ENCODE measurements around the gene PARVA.

Gene PARVA

GRCh38 chr11:12538889-12539421 lies 161.6 kb downstream of the PARVA start:
- in situ Hi-C loops (cut with MboI; ENCODE audit: low sequenced_read_pairs) = no loop called here
- H3K4me3 ChIP-seq = no peak overlapping the region
- no peaks in the 10 kb centered on the region for H3K9me3 ChIP-seq
- no peaks in the 10 kb centered on the region for H3K36me3 ChIP-seq (replicated peaks)
- DNase-seq (ENCODE audit: low spot score in 2 of 2) = no peak
- H3K4me1 ChIP-seq = no peaks in the 10 kb centered on the region
- H3K27me3 ChIP-seq (ENCODE audit: low read depth) = peaks cover 2% of the 10 kb centered on the region

GRCh38 chr11:12539572-12539971 lies 162.2 kb downstream of the PARVA start:
- H3K9me3 ChIP-seq = no peaks in the 10 kb centered on the region
- no peaks in the 10 kb centered on the region for H3K4me1 ChIP-seq
- no peak for DNase-seq (ENCODE audit: low spot score in 2 of 2)
- in situ Hi-C loops (cut with MboI; ENCODE audit: low sequenced_read_pairs) = no loop called here
- H3K4me3 ChIP-seq = no peak overlapping the region
- H3K27me3 ChIP-seq (ENCODE audit: low read depth) = peaks cover 2% of the 10 kb centered on the region
- no peaks in the 10 kb centered on the region for H3K36me3 ChIP-seq (replicated peaks)

- H3K4me3 ChIP-seq = no peak overlapping the region
- peaks cover 2% of the 10 kb centered on the region for H3K27me3 ChIP-seq (ENCODE audit: low read depth)
- in situ Hi-C loops (cut with MboI; ENCODE audit: low sequenced_read_pairs) = no loop called here
Observed at GRCh38 chr11:12540075-12540680, 162.8 kb downstream of the PARVA start.

GRCh38 chr11:12540913-12541582 lies 163.7 kb downstream of the PARVA start:
- in situ Hi-C loops (cut with MboI; ENCODE audit: low sequenced_read_pairs) = no loop called here
- H3K9me3 ChIP-seq = no peaks in the 10 kb centered on the region
- H3K27me3 ChIP-seq (ENCODE audit: low read depth) = no peaks in the 10 kb centered on the region; the same call in 1 of the 2 replicates
- H3K36me3 ChIP-seq (replicated peaks) = no peaks in the 10 kb centered on the region
- H3K4me3 ChIP-seq = no peak overlapping the region
- H3K4me1 ChIP-seq = no peaks in the 10 kb centered on the region
- DNase-seq (ENCODE audit: low spot score in 2 of 2) = no peak

More at GRCh38 chr11:12540075-12540680, 162.8 kb downstream of the PARVA start:
- no peak for DNase-seq (ENCODE audit: low spot score in 2 of 2)
- Histone ChIP-seq H3K9me3 (no peaks in the 10 kb centered on the region), H3K4me1 (no peaks in the 10 kb centered on the region), H3K36me3 (replicated peaks) (no peaks in the 10 kb centered on the region)

GRCh38 chr11:12541583-12542151 lies 164.3 kb downstream of the PARVA start:
- H3K9me3 ChIP-seq = no peaks in the 10 kb centered on the region
- H3K4me1 ChIP-seq = no peaks in the 10 kb centered on the region
- in situ Hi-C loops (cut with MboI; ENCODE audit: low sequenced_read_pairs) = no loop called here
- H3K4me3 ChIP-seq = no peak overlapping the region
- no peaks in the 10 kb centered on the region; the same call in 1 of the 2 replicates for H3K27me3 ChIP-seq (ENCODE audit: low read depth)
- no peak for DNase-seq (ENCODE audit: low spot score in 2 of 2)
- no peaks in the 10 kb centered on the region for H3K36me3 ChIP-seq (replicated peaks)

GRCh38 chr11:12542186-12542935 lies 165.0 kb downstream of the PARVA start:
- H3K4me1 ChIP-seq = no peaks in the 10 kb centered on the region
- no peak for DNase-seq (ENCODE audit: low spot score in 2 of 2)
- in situ Hi-C loops (cut with MboI; ENCODE audit: low sequenced_read_pairs) = no loop called here

GRCh38 chr11:12543596-12544415 lies 166.4 kb downstream of the PARVA start:
- Histone ChIP-seq H3K9me3 (no peaks in the 10 kb centered on the region), H3K4me3 (no peak overlapping the region), H3K4me1 (no peaks in the 10 kb centered on the region), H3K36me3 (replicated peaks) (no peaks in the 10 kb centered on the region), H3K27me3 (ENCODE audit: low read depth) (no peaks in the 10 kb centered on the region; the same call in 1 of the 2 replicates)
- in situ Hi-C loops (cut with MboI; ENCODE audit: low sequenced_read_pairs) = no loop called here
- DNase-seq (ENCODE audit: low spot score in 2 of 2) = no peak

More at GRCh38 chr11:12542186-12542935, 165.0 kb downstream of the PARVA start:
- Histone ChIP-seq H3K9me3 (no peaks in the 10 kb centered on the region), H3K4me3 (no peak overlapping the region), H3K27me3 (ENCODE audit: low read depth) (no peaks in the 10 kb centered on the region; the same call in 1 of the 2 replicates), H3K36me3 (replicated peaks) (no peaks in the 10 kb centered on the region)

- no peaks in the 10 kb centered on the region for H3K9me3 ChIP-seq
- DNase-seq (ENCODE audit: low spot score in 2 of 2) = no peak
- H3K4me1 ChIP-seq = no peaks in the 10 kb centered on the region
- H3K4me3 ChIP-seq = no peak overlapping the region
- no peaks in the 10 kb centered on the region for H3K36me3 ChIP-seq (replicated peaks)
- in situ Hi-C loops (cut with MboI; ENCODE audit: low sequenced_read_pairs) = no loop called here
- no peaks in the 10 kb centered on the region; the same call in 1 of the 2 replicates for H3K27me3 ChIP-seq (ENCODE audit: low read depth)
Observed at GRCh38 chr11:12544986-12545775, 167.8 kb downstream of the PARVA start.

- H3K4me3 ChIP-seq = no peak overlapping the region
- H3K36me3 ChIP-seq (replicated peaks) = no peaks in the 10 kb centered on the region
- H3K27me3 ChIP-seq (ENCODE audit: low read depth) = no peaks in the 10 kb centered on the region; the same call in 1 of the 2 replicates
- H3K9me3 ChIP-seq = no peaks in the 10 kb centered on the region
- H3K4me1 ChIP-seq = no peaks in the 10 kb centered on the region
- in situ Hi-C loops (cut with MboI; ENCODE audit: low sequenced_read_pairs) = no loop called here
- DNase-seq (ENCODE audit: low spot score in 2 of 2) = no peak
Observed at GRCh38 chr11:12546122-12546521, 168.8 kb downstream of the PARVA start.

- Histone ChIP-seq H3K9me3 (no peaks in the 10 kb centered on the region), H3K27me3 (ENCODE audit: low read depth) (no peaks in the 10 kb centered on the region; the same call in 1 of the 2 replicates), H3K36me3 (replicated peaks) (no peaks in the 10 kb centered on the region), H3K4me1 (no peaks in the 10 kb centered on the region), H3K4me3 (no peak overlapping the region)
- in situ Hi-C loops (cut with MboI; ENCODE audit: low sequenced_read_pairs) = no loop called here
- DNase-seq (ENCODE audit: low spot score in 2 of 2) = no peak
Observed at GRCh38 chr11:12546660-12547059, 169.3 kb downstream of the PARVA start.

- Histone ChIP-seq H3K27me3 (ENCODE audit: low read depth) (no peaks in the 10 kb centered on the region; the same call in 1 of the 2 replicates), H3K36me3 (replicated peaks) (no peaks in the 10 kb centered on the region), H3K4me1 (no peaks in the 10 kb centered on the region), H3K9me3 (no peaks in the 10 kb centered on the region), H3K4me3 (no peak overlapping the region)
- DNase-seq (ENCODE audit: low spot score in 2 of 2) = no peak
- in situ Hi-C loops (cut with MboI; ENCODE audit: low sequenced_read_pairs) = no loop called here
Observed at GRCh38 chr11:12547953-12548650, 170.7 kb downstream of the PARVA start.

GRCh38 chr11:12552692-12553091 lies 175.3 kb downstream of the PARVA start:
- no peak for DNase-seq (ENCODE audit: low spot score in 2 of 2)
- Histone ChIP-seq H3K9me3 (0 out of 2 replicates have a peak, but pooled peaks cover 2% of the 10 kb centered on the region), H3K4me3 (no peak overlapping the region), H3K27me3 (ENCODE audit: low read depth) (no peaks in the 10 kb centered on the region), H3K4me1 (no peaks in the 10 kb centered on the region; the same call in 1 of the 2 replicates), H3K36me3 (replicated peaks) (no peaks in the 10 kb centered on the region)
- in situ Hi-C loops (cut with MboI; ENCODE audit: low sequenced_read_pairs) = no loop called here
